ENCODE data around the gene CCDC68.

GRCh38 chr18:54860941-54861340 lies 98.3 kb downstream of the CCDC68 start:
- TF ChIP-seq EZH2 (IDR thresholded peaks at IDR 0.05; ENCODE audit: insufficient read depth, poor library complexity, severe bottlenecking) (no peak), EZH2phosphoT487 (IDR thresholded peaks at IDR 0.05; ENCODE audit: insufficient read depth, low read depth) (no peak)

Measured in GM23248 (cell line).